Stimulated activated naive CD8-positive, alpha-beta T cell treated with anti-CD3 and anti-CD28 coated beads, Interleukin-15, Interleukin-2, amounts not matched to agents 100 U/mL and 50 U/mL, for 24 hours (primary cell): Measurements from ENCODE around the gene HEATR1.
A peak's percentile ranks its signal among the peaks of the same experiment; 100 is the strongest.
"Not testable (repeated sequence)": the region's sequence is repeated elsewhere in the genome, so short reads cannot be mapped to it uniquely, and the experiment has no call there.

Source experiments
- ATAC-seq: fragments of 150-1000 bp; cut with Tn5 transposase; one replicate; pipeline ENCODE4 v1.10.0; 2021
- DNase-seq: peaks from one replicate; pipeline ENCODE4 v3.0.0; 2021

HEATR1 gene

GRCh38 chr1:236590553-236591150 lies 13.7 kb downstream of the HEATR1 start:
- DNase-seq (no peak), ATAC-seq (no peak)

- no peak for DNase-seq
- no peak for ATAC-seq
These were observed 14.8 kb downstream of the HEATR1 start for GRCh38 chr1:236589531-236589930.

- DNase-seq: no peak
- no peak for ATAC-seq
These were observed 22.8 kb downstream of the HEATR1 start for GRCh38 chr1:236581528-236581927.

- not testable (repeated sequence) for ATAC-seq, DNase-seq
These were observed 23.9 kb downstream of the HEATR1 start for GRCh38 chr1:236580404-236580803.

- DNase-seq (no peak), ATAC-seq (no peak)
These were observed 25.7 kb downstream of the HEATR1 start for GRCh38 chr1:236578661-236579060.

GRCh38 chr1:236577041-236577440 lies 27.3 kb downstream of the HEATR1 start:
- ATAC-seq, DNase-seq: not testable (repeated sequence)

- DNase-seq (no peak), ATAC-seq (no peak)
These were observed 28.3 kb downstream of the HEATR1 start for GRCh38 chr1:236576004-236576403.

GRCh38 chr1:236575523-236575922 lies 28.8 kb downstream of the HEATR1 start:
- DNase-seq (no peak), ATAC-seq (no peak)

GRCh38 chr1:236568285-236568894 lies 35.9 kb downstream of the HEATR1 start:
- ATAC-seq: no peak
- DNase-seq: no peak

- ATAC-seq (no peak), DNase-seq (no peak)
These were observed 38.8 kb downstream of the HEATR1 start for GRCh38 chr1:236565530-236565929.

GRCh38 chr1:236561976-236562375 lies 42.3 kb downstream of the HEATR1 start:
- ATAC-seq: no peak
- no peak for DNase-seq

- ATAC-seq (no peak), DNase-seq (no peak)
These were observed 44.0 kb downstream of the HEATR1 start for GRCh38 chr1:236560213-236560771.

- DNase-seq (no peak), ATAC-seq (no peak)
These were observed 45.5 kb downstream of the HEATR1 start for GRCh38 chr1:236558846-236559245.

- ATAC-seq (no peak), DNase-seq (no peak)
These were observed 46.2 kb downstream of the HEATR1 start for GRCh38 chr1:236558081-236558480.

GRCh38 chr1:236556606-236557005 lies 47.7 kb downstream of the HEATR1 start:
- DNase-seq (no peak), ATAC-seq (no peak)

GRCh38 chr1:236553370-236553769 lies 50.9 kb downstream of the HEATR1 start:
- ATAC-seq: no peak
- DNase-seq: no peak

GRCh38 chr1:236552901-236553300 lies 51.4 kb downstream of the HEATR1 start:
- DNase-seq: no peak
- ATAC-seq: no peak

- ATAC-seq (no peak), DNase-seq (no peak)
These were observed 52.2 kb downstream of the HEATR1 start for GRCh38 chr1:236552096-236552495.

- DNase-seq (no peak), ATAC-seq (no peak)
These were observed 53.1 kb downstream of the HEATR1 start for GRCh38 chr1:236550961-236551851.

GRCh38 chr1:236548452-236548851 lies 55.9 kb downstream of the HEATR1 start:
- DNase-seq (no peak), ATAC-seq (no peak)

- ATAC-seq: no peak
- DNase-seq: no peak
These were observed 58.6 kb downstream of the HEATR1 start for GRCh38 chr1:236545621-236546169.

GRCh38 chr1:236543065-236543669 lies 61.1 kb downstream of the HEATR1 start:
- DNase-seq (no peak), ATAC-seq (peak; percentile 36)
